ENCODE measurements around the gene RBFA. TPM values are rescaled to one million over a fixed set of nuclear protein-coding genes. Genes with fewer than 3 reads are reported as not detected.
"Not testable (repeated sequence)": the region's sequence is repeated elsewhere in the genome, so short reads cannot be mapped to it uniquely, and the experiment has no call there.

RBFA gene
- polyA plus RNA-seq, 4 donors = 27.0 to 30.4 (median 29.4) TPM

- not testable (repeated sequence) for DNase-seq (ENCODE audit: low read depth in 4 of 4, low spot score in 3 of 4)
Measured at GRCh38 chr18:80027719-80028118, 6.5 kb upstream of the RBFA start.

GRCh38 chr18:80029690-80030089 is 4.5 kb upstream of the RBFA start:
- no peak for DNase-seq (ENCODE audit: low read depth in 4 of 4, low spot score in 3 of 4)

GRCh38 chr18:80033181-80034067 is 810 bp upstream of the RBFA start:
- peak in 1 of 4 donors; percentile 23 for DNase-seq (ENCODE audit: low read depth in 4 of 4, low spot score in 3 of 4)

GRCh38 chr18:80034852-80035406 is 695 bp downstream of the RBFA start:
- DNase-seq (ENCODE audit: low read depth in 4 of 4, low spot score in 3 of 4) = no peak

- no peak for DNase-seq (ENCODE audit: low read depth in 4 of 4, low spot score in 3 of 4)
Measured at GRCh38 chr18:80035997-80036396, 1.8 kb downstream of the RBFA start.

GRCh38 chr18:80037300-80037699 is 3.1 kb downstream of the RBFA start:
- no peak for DNase-seq (ENCODE audit: low read depth in 4 of 4, low spot score in 3 of 4)

- DNase-seq (ENCODE audit: low read depth in 4 of 4, low spot score in 3 of 4) = no peak
Measured at GRCh38 chr18:80037869-80038630, 3.8 kb downstream of the RBFA start.

GRCh38 chr18:80040515-80040914 is 6.3 kb downstream of the RBFA start:
- no peak for DNase-seq (ENCODE audit: low read depth in 4 of 4, low spot score in 3 of 4)

GRCh38 chr18:80041424-80041823 is 7.2 kb downstream of the RBFA start:
- DNase-seq (ENCODE audit: low read depth in 4 of 4, low spot score in 3 of 4) = no peak

- DNase-seq (ENCODE audit: low read depth in 4 of 4, low spot score in 3 of 4) = no peak
Measured at GRCh38 chr18:80042785-80043184, 8.6 kb downstream of the RBFA start.

GRCh38 chr18:80044072-80044471 is 9.8 kb downstream of the RBFA start:
- DNase-seq (ENCODE audit: low read depth in 4 of 4, low spot score in 3 of 4) = no peak

GRCh38 chr18:80046011-80046410 is 11.8 kb downstream of the RBFA start:
- DNase-seq (ENCODE audit: low read depth in 4 of 4, low spot score in 3 of 4) = no peak

GRCh38 chr18:80046431-80046830 is 12.2 kb downstream of the RBFA start:
- DNase-seq (ENCODE audit: low read depth in 4 of 4, low spot score in 3 of 4) = no peak

- DNase-seq (ENCODE audit: low read depth in 4 of 4, low spot score in 3 of 4) = no peak
Measured at GRCh38 chr18:80046961-80047541, 12.8 kb downstream of the RBFA start.

- no peak for DNase-seq (ENCODE audit: low read depth in 4 of 4, low spot score in 3 of 4)
Measured at GRCh38 chr18:80050797-80051196, 16.6 kb downstream of the RBFA start.

- DNase-seq (ENCODE audit: low read depth in 4 of 4, low spot score in 3 of 4) = no peak
Measured at GRCh38 chr18:80056095-80056494, 21.9 kb downstream of the RBFA start.

GRCh38 chr18:80059945-80060344 is 25.7 kb downstream of the RBFA start:
- no peak for DNase-seq (ENCODE audit: low read depth in 4 of 4, low spot score in 3 of 4)

- DNase-seq (ENCODE audit: low read depth in 4 of 4, low spot score in 3 of 4) = no peak
Measured at GRCh38 chr18:80065705-80066104, 31.5 kb downstream of the RBFA start.

GRCh38 chr18:80067321-80067720 is 33.1 kb downstream of the RBFA start:
- DNase-seq (ENCODE audit: low read depth in 4 of 4, low spot score in 3 of 4) = no peak

GRCh38 chr18:80067897-80068296 is 33.7 kb downstream of the RBFA start:
- DNase-seq (ENCODE audit: low read depth in 4 of 4, low spot score in 3 of 4) = no peak

Measured in right renal pelvis (tissue), 4 donors.